BJ (cell line): ENCODE results near the gene GLI3. TPM values are rescaled to one million over a fixed set of nuclear protein-coding genes. Genes with fewer than 3 reads are reported as not detected.

Experiments
- CTCF ChIA-PET: fragments of 350-600 bp; formaldehyde crosslinking; extraction: SDS; loops from one replicate; lab custom pipeline; 2021; ENCODE audit warnings: antibody characterized with exemption, inconsistent platforms; lab: Yijun Ruan, JAX
- POLR2A ChIA-PET: fragments of 300-600 bp; sonication (Branson Sonifier 250); formaldehyde crosslinking; extraction: SDS; loops from one replicate; lab custom pipeline; 2021; ENCODE audit warnings: antibody characterized with exemption; lab: Charles Lee
- DNase-seq: peaks from one replicate; pipeline ENCODE4 v3.0.0-alpha.2; 2011; ENCODE audit warnings: low read depth
- H3K27me3 ChIP-seq: 2 replicates; pipeline ENCODE4 v1.6.0; 2011; ENCODE audit warnings: low read length; ENCODE audit not compliant: control insufficient read depth, insufficient read depth
- H3K36me3 ChIP-seq: 2 replicates; pipeline ENCODE4 v1.5.1; 2011; ENCODE audit warnings: low read length; ENCODE audit not compliant: control insufficient read depth, insufficient read depth
- H3K4me3 ChIP-seq: 2 replicates; pipeline ENCODE4 v1.5.1; 2011; ENCODE audit warnings: low read depth, mild to moderate bottlenecking, control low read depth, low read length
- CTCF ChIP-seq: IDR thresholded peaks from 2 replicates; pipeline ENCODE4 v1.5.1; 2011; ENCODE audit warnings: low read depth, mild to moderate bottlenecking, control low read depth, inconsistent platforms, low read length, moderate library complexity; ENCODE audit not compliant: insufficient read depth
- polyA plus RNA-seq: library from polyadenylated mRNA; depleted of rRNA; stranded (reverse); fragments of >200 nt; gene quantifications from 2 replicates; pipeline ENCODE4 v1.2.3, GENCODE V29; 2011

Gene GLI3
- polyA plus RNA-seq, 1 experiment: 5.1 TPM

- POLR2A ChIA-PET: no interaction called here
- TF ChIP-seq CTCF: no peak
- H3K36me3 ChIP-seq: peaks cover 8% of the 10 kb centered on the region; the same call in 1 of the 2 replicates
- H3K4me3 ChIP-seq: no peak overlapping the region
- CTCF ChIA-PET: interaction anchor here (1.3 to 8.1 kb wide), 9 partner anchors 9 to 867 kb away, joined by 5 to 64 read pairs (median 11); no protein-coding TSS in a partner anchor
- H3K27me3 ChIP-seq: no peaks in the 10 kb centered on the region
- no peak for DNase-seq
These were observed 261.2 kb downstream of the GLI3 start for GRCh38 chr7:41975849-41976248.

GRCh38 chr7:41974870-41975557 is 262.0 kb downstream of the GLI3 start:
- Histone ChIP-seq H3K27me3 (no peaks in the 10 kb centered on the region), H3K4me3 (no peak overlapping the region), H3K36me3 (peaks cover 8% of the 10 kb centered on the region; the same call in 1 of the 2 replicates)
- ChIA-PET CTCF (interaction anchor here (0.6 to 8.1 kb wide), 12 partner anchors 9 to 857 kb away, joined by 3 to 64 read pairs (median 5); no protein-coding TSS in a partner anchor), POLR2A (no interaction called here)
- no peak for TF ChIP-seq CTCF
- no peak for DNase-seq

DNA sequence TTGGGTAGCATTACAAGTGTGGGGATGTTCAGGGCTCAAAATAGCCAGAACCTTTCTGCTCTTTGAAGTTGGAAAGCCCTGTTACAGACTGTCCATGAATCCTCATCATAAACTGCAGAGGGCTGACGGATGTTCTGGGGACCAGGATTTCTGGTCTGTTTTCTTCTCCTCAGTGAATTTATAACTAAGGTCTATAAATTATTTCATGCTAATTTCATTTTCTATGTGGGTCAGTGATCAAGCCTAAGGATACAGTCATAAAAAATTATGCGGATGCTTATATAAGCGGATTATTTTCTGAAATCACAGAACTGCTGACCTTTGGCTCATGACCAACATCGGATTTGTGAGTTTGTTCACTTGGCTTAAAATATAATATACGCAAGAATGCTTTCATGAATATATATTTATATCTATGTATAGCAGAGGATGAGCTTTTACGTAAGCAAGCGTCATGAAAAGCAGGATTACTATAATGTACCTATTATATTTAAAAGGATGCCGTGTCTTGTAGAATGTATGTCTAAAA is 263.7 kb downstream of the GLI3 start:
- ChIA-PET CTCF (interaction anchor here (0.7 to 8.1 kb wide), 4 partner anchors 14 to 720 kb away, joined by 3 to 64 read pairs (median 4); no protein-coding TSS in a partner anchor), POLR2A (no interaction called here)
- TF ChIP-seq CTCF: no peak
- Histone ChIP-seq H3K36me3 (peaks cover 6% of the 10 kb centered on the region; the same call in 1 of the 2 replicates), H3K27me3 (no peaks in the 10 kb centered on the region), H3K4me3 (no peak overlapping the region)
- no peak for DNase-seq

- no peak for DNase-seq
- H3K36me3 ChIP-seq: peaks cover 5% of the 10 kb centered on the region; the same call in 1 of the 2 replicates
- no peak for TF ChIP-seq CTCF
- H3K4me3 ChIP-seq: no peak overlapping the region
- POLR2A ChIA-PET: no interaction called here
- H3K27me3 ChIP-seq: no peaks in the 10 kb centered on the region
- CTCF ChIA-PET: interaction anchor here (1.3 kb wide), 1 partner anchor 32 kb away, joined by 4 read pairs; no protein-coding TSS in a partner anchor
These were observed 264.2 kb downstream of the GLI3 start for GRCh38 chr7:41972776-41973175.

DNA sequence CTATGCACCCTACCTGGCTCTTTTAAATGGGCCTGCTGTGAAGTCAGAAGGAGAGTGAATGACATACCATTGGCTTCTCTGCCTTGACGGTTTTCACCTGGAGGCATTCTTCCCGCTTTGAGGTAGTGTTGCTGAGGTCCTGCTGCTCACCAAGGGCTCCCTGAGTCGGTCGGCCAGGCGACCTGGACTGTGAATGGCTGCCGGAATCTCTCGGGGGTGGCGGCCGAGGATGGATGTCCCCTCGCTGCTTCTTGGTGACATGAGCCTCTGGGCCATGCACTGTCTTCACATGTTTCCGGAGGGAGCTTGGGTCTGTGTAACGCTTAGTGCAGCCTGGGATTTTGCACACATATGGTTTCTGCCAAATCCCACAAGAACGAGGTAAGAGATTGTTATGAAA is 264.7 kb downstream of the GLI3 start:
- Histone ChIP-seq H3K4me3 (no peak overlapping the region), H3K27me3 (no peaks in the 10 kb centered on the region), H3K36me3 (peaks cover 5% of the 10 kb centered on the region; the same call in 1 of the 2 replicates)
- POLR2A ChIA-PET: no interaction called here
- CTCF ChIA-PET: interaction anchor here (1.3 kb wide), 1 partner anchor 32 kb away, joined by 4 read pairs; no protein-coding TSS in a partner anchor
- no peak for DNase-seq
- no peak for TF ChIP-seq CTCF
